NCI-H146 (cell line): ENCODE data around the gene IL21R.

ENCODE experiments used
- DNase-seq: peaks from one replicate; lab custom pipeline; 2025; lab: John Stamatoyannopoulos, UW

The IL21R gene

GRCh38 chr16:27485126-27485525, 83.2 kb downstream of the IL21R start:
- no peak for DNase-seq

DNA sequence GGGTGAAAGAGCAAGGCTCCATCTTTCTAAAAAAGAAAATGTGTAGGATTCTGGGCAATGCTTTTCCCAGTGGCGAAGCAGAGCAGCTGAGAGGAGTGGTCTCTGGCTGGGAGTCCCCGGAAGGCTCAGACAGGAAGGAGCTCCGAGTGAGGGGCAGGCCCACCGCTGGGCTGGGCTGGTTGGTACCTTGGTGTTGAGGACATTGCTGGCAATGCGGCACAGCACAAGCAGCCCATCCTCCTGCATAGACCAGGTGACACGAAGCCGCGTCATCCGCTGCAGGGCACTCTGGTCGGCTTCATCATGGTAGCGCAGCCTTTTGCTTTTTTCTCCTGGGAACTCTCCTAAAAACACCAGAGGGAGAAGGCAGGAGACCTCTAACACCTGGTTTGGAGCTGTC, 83.8 kb downstream of the IL21R start:
- no peak for DNase-seq

DNA sequence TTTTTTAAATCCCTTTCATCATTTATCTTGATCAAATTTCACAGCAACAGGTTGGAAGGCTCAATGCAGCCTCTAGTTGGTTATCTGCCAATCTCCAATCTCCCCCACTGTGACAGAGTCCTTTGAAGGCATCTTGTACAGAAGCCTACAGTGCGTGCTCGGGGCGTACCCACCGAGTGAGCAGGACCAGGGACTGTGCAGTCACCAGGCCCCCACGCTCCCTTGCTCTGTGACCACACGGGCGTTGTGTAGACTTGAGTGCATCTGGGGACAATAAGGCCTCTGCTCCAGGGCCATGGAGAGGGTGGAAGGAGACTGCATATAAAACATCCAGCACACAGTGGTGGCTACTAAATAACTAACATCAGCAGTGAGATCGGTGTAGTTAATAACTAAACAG, 84.4 kb downstream of the IL21R start:
- DNase-seq: no peak

- no peak for DNase-seq
These were observed 84.8 kb downstream of the IL21R start for GRCh38 chr16:27486760-27487159.

GRCh38 chr16:27489421-27489820, 87.4 kb downstream of the IL21R start:
- no peak for DNase-seq

GRCh38 chr16:27489906-27490305, 87.9 kb downstream of the IL21R start:
- DNase-seq: no peak

DNA sequence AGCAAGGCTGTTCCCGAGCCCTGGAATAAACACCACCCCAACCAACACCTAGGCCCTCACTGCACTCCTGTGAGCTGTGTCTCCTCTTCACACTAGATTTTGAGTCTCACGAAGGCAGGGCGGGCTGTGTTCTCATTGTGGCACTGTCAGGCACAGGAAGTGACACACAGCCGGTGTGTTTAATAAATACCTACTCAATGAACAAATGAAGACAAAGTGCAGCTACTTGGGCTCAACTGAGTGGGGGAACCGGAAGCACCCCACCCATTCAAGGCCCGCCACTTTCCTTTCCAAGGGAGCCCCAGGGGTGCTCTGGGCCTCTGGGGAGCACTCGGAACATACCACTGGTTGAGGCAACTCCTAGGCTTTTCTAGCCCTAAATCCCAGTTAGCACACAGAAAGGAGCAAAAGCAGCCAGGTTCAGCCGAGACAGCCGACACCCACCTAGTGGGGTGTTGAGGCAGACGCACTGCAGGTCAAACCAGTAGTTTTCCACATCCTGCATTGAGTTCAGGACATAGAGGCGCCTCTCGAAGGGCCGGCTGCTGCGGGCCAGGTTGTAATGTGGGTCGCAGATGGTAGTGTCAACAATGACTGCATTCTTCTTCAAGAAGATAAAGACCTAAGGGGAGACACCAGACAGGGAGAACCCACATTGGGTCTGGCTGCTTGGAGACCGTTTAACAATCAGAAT, 90.1 kb downstream of the IL21R start:
- DNase-seq: no peak

DNA sequence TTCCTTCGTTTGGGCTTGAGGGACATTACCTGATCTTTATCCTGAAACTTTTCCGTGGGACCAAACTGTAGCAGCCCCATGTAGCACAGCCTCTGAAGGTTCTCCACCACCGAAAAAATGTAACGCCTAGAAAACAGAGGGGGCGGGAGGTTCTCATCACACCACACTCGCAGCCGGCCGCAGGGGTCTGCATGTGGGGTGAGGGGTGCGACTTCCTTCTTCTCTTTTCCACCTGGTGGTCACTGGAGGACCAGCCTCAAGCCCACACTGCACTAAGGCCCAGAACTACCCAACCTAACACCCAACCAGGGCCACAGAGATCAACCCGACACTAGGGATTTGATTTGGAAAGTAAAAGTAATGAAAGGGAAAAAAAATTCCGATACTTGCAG, 90.6 kb downstream of the IL21R start:
- no peak for DNase-seq

DNA sequence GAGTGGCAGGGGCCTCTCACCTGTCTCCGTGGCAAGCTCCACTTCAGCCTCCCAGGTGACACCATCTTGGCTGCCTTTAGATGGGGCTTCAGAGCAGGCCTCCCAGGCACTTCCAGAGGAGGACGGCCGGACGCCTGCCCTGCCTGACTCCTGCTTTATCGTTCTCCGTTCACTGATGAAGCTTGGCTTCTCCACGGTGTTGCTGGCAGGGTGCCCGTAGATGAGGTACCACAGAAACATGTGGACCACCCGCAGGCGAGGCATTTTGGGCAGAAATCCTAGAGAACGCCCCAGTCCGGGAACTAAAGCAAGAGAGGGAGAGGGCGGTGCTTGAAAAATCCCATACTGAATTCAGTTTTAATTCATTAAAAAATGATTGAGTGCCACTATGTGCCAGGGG, 93.2 kb downstream of the IL21R start:
- DNase-seq: no peak

DNA sequence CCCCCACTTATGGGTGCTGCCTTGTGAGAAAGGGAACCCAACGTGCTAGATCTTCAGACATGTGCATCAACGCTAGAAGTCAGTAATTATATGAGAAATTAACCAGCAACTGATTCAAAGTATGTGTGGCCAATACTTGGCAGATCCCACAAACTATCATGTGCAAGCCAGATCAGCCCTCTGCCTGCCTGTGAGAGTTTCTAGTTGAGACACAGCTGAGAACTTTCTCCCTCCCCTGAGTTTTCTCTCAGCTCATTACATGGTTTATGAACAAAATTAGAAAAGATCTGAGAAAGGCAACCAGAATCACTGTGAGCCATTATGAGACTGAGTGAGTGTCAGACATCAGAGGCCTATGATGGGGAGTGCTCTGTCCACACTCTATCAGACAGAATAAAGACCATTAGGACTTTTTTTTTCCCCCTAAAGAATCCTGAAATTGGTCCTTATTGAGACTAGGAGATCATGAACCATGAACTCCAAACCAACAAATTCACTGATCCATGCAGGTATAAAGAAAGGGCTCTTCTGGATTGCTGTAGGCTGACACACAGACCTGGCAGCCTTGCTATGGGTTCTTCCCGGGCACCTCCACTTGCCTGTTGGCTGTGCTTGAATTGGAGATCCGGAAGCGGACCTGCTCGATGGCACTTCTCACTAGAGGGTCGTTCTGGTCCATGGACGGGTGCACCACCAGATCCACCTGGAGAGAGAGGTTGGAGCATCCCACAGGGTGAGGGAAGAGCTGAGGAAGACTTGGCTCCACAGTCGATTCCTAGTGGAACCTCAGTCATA, 96.3 kb downstream of the IL21R start:
- no peak for DNase-seq

DNA sequence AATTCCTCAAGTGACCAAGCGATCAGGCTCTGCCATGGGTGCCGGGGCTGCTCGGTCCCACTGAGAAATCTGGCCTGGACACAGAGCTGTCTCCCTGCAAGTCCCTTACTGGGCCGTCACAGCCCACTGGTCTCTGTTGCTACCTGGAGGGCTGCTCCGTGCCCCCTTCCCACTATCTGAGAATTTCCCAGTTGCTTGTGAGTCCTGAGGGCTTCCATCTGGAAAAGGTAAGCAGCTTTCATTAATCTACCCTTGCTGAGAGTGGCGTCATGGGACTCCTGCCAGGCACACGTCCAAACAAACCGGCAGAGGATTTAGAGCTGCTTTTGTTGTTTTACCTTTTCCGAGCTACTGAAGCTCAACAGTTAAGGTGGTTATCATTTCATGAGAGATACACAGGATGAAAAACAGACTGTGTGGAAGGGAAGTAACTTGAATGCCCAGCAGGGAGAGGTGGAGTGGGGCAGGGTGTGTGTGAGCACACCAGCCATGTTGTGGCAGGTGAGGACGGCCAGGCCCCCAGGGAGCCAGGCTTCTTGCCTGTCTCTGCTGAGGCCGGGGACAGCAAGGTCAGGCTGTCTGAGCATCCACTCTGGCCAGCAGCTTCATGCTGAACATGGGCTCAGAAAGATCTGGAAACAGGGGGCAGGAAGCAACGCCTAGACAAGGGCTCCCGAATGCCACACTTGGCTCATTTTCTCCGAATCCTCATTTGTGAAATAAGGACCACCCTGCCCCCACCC, 97.1 kb downstream of the IL21R start:
- no peak for DNase-seq

GRCh38 chr16:27499659-27500055, 97.7 kb downstream of the IL21R start:
- DNase-seq: no peak

DNA sequence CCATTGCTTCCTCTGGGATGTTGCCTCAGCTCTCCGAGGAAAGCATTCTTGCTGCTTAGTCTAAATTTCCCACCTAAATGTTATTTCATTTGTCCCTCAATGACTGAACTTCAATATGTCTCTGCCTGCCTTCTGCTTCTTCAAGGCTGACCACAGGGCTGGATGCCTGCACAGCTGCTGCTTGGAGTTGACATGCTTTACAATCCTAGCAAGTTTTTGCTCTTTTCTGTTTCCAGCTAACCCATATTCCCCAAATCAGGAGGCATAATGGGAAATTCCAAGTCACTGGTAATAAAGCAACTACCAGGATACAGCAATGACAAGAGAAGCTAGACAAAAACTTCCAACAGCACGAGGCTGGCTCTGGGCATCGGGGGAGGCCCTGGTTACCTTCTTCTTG, 98.8 kb downstream of the IL21R start:
- DNase-seq: no peak
